ENCODE results near the gene KARS1. TPM values are rescaled to one million over a fixed set of nuclear protein-coding genes. Genes with fewer than 3 reads are reported as not detected.

The KARS1 gene
- total RNA-seq, 2 donors from 2014 or later, result 49.8 TPM

GRCh38 chr16:75658175-75658574, 10.7 kb upstream of the KARS1 start:
- Histone ChIP-seq H3K4me1 (peaks cover 6% of the 10 kb centered on the region), H3K27ac (no peak overlapping the region), H3K4me3 (no peak overlapping the region), H3K36me3 (replicated peaks in 1 of 2; ENCODE audit: insufficient read depth in 1 of 2, low read depth in 2 of 2) (peaks cover 0 to 22% of the 10 kb centered on the region in 2 donors), H3K27me3 (no peaks in the 10 kb centered on the region), H3K9me3 (no peaks in the 10 kb centered on the region)
- DNase-seq (no peak), ATAC-seq (no peak)
- TF ChIP-seq POLR2A (IDR thresholded peaks at IDR 0.05) (no peak), CTCF (IDR thresholded peaks at IDR 0.05) (no peak)
- intact Hi-C loops (cut with DNase I), result no loop called here
- WGBS, 2 donors, result 90 to 100% methylated on average over 2 of the region's 2 CpGs

GRCh38 chr16:75653922-75654321, 6.5 kb upstream of the KARS1 start:
- DNase-seq (no peak), ATAC-seq (no peak)
- TF ChIP-seq POLR2A (IDR thresholded peaks at IDR 0.05), result no peak
- Histone ChIP-seq H3K36me3 (replicated peaks in 1 of 2; ENCODE audit: insufficient read depth in 1 of 2, low read depth in 2 of 2) (peaks cover 0 to 22% of the 10 kb centered on the region in 2 donors), H3K27ac (no peak overlapping the region), H3K4me1 (peaks cover 36% of the 10 kb centered on the region), H3K9me3 (no peaks in the 10 kb centered on the region), H3K4me3 (no peak overlapping the region), H3K27me3 (no peaks in the 10 kb centered on the region)
- WGBS, 2 donors, result 54 to 64% methylated on average over 1 of the region's 1 CpG
- intact Hi-C loops (cut with DNase I), result no loop called here

GRCh38 chr16:75648265-75649076, 1.0 kb upstream of the KARS1 start:
- ATAC-seq (peak; percentile 73), DNase-seq (peak; percentile 82 to 88 (median 87))
- Histone ChIP-seq H3K4me1 (peaks cover 60% of the 10 kb centered on the region), H3K4me3 (peak overlapping the region; percentile 79 to 89), H3K9me3 (no peaks in the 10 kb centered on the region), H3K27ac (peak overlapping the region; percentile 84 to 98 (median 92)), H3K36me3 (replicated peaks in 1 of 2; ENCODE audit: insufficient read depth in 1 of 2, low read depth in 2 of 2) (no peaks in the 10 kb centered on the region), H3K27me3 (no peaks in the 10 kb centered on the region)
- intact Hi-C loops (cut with DNase I), result loop anchor here (10.0 kb wide), 1 partner anchor 116 kb away; no protein-coding TSS in a partner anchor
- TF ChIP-seq CTCF (IDR thresholded peaks at IDR 0.05) (peak in 1 of 7 experiments; percentile 10), POLR2A (IDR thresholded peaks at IDR 0.05) (peak in 1 of 3 donors; percentile 1)
- 0 to 1% methylated on average over 29 to 61 of the region's 62 CpGs for WGBS, 2 donors

GRCh38 chr16:75647112-75647491, 363 bp downstream of the KARS1 start:
- TF ChIP-seq CTCF (IDR thresholded peaks at IDR 0.05) (no peak), POLR2A (IDR thresholded peaks at IDR 0.05) (no peak)
- ATAC-seq, result peak; percentile 15
- Histone ChIP-seq H3K4me3 (peak overlapping the region; percentile 79 to 89), H3K27me3 (no peaks in the 10 kb centered on the region), H3K4me1 (peaks cover 49% of the 10 kb centered on the region), H3K36me3 (replicated peaks in 1 of 2; ENCODE audit: insufficient read depth in 1 of 2, low read depth in 2 of 2) (no peaks in the 10 kb centered on the region), H3K27ac (peak overlapping the region; percentile 84 to 98 (median 92)), H3K9me3 (no peaks in the 10 kb centered on the region)
- WGBS, 2 donors, result 0 to 1% methylated on average over 18 of the region's 18 CpGs
- intact Hi-C loops (cut with DNase I), result loop anchor here (10.0 kb wide), 1 partner anchor 118 kb away; no protein-coding TSS in a partner anchor
- DNase-seq, result no peak

- no peaks in the 10 kb centered on the region for H3K9me3 ChIP-seq
- H3K27ac ChIP-seq, result no peak overlapping the region
- H3K4me3 ChIP-seq, result no peak overlapping the region
- H3K4me1 ChIP-seq, result peaks cover 28% of the 10 kb centered on the region
- H3K27me3 ChIP-seq, result no peaks in the 10 kb centered on the region
- peaks cover 0 to 17% of the 10 kb centered on the region in 2 donors for H3K36me3 ChIP-seq (replicated peaks in 1 of 2; ENCODE audit: insufficient read depth in 1 of 2, low read depth in 2 of 2)
- WGBS, 2 donors, result 67 to 76% methylated on average over 7 of the region's 7 CpGs
- TF ChIP-seq CTCF (IDR thresholded peaks at IDR 0.05) (peak in 3 of 7 experiments; percentile 20 to 32 (median 26)), POLR2A (IDR thresholded peaks at IDR 0.05) (no peak)
- DNase-seq (no peak), ATAC-seq (no peak)
- intact Hi-C loops (cut with DNase I), result loop anchor here (10.0 kb wide), 1 partner anchor 120 kb away; no protein-coding TSS in a partner anchor
These were observed 3.0 kb downstream of the KARS1 start for GRCh38 chr16:75644240-75645012.

Data from body of pancreas (tissue), 4 donors.